IMR-90 (cell line): ENCODE measurements around the gene RAI14. TPM values are rescaled to one million over a fixed set of nuclear protein-coding genes. Genes with fewer than 3 reads are reported as not detected.

Experiments used
- ATAC-seq: fragments of 200-7000 bp; cut with Tn5 transposase; 2 replicates; pipeline ENCODE4 v1.9.1; 2020; ENCODE audit warnings: low read depth, mild to moderate bottlenecking, moderate library complexity
- BruUV-seq: library from RNA; stranded (reverse); fragments of 400-500 nt; replicated peaks from 2 replicates; lab custom pipeline; 2021; lab: Mats Ljungman, UMichigan
- CTCF ChIA-PET: fragments of 300-600 bp; formaldehyde crosslinking; extraction: SDS; loops from one replicate; lab custom pipeline; 2021; ENCODE audit warnings: antibody characterized with exemption; lab: Yijun Ruan, JAX
- POLR2A ChIA-PET: fragments of 300-600 bp; sonication (Branson Sonifier 250); formaldehyde crosslinking; loops from one replicate; lab custom pipeline; 2022; ENCODE audit warnings: antibody characterized with exemption; ENCODE audit not compliant: unreplicated experiment; lab: Charles Lee
- DNase-seq: peaks from one replicate; pipeline ENCODE4 v3.0.0; 2013
- H2AFZ ChIP-seq: replicated peaks from 2 replicates; pipeline ENCODE3; 2013; ENCODE audit warnings: low read length, mild to moderate bottlenecking; ENCODE audit not compliant: poor library complexity
- H2AK5ac ChIP-seq: 2 replicates; pipeline ENCODE4 v1.6.1; 2013; ENCODE audit warnings: low read depth, low read length, inconsistent platforms
- H2AK9ac ChIP-seq: replicated peaks from 2 replicates; pipeline ENCODE3; 2013; ENCODE audit warnings: mild to moderate bottlenecking, low read depth, low read length, moderate library complexity; ENCODE audit not compliant: poor library complexity
- H2BK120ac ChIP-seq: 2 replicates; pipeline ENCODE4 v1.6.1; 2013; ENCODE audit warnings: low read depth, low read length, inconsistent platforms
- H2BK15ac ChIP-seq: 3 replicates; pipeline ENCODE4 v1.6.1; 2013; ENCODE audit warnings: low read depth, low read length, inconsistent platforms
- H2BK20ac ChIP-seq: 2 replicates; pipeline ENCODE4 v1.6.1; 2013; ENCODE audit warnings: low read depth, mild to moderate bottlenecking, inconsistent platforms, low read length, moderate library complexity
- H2BK5ac ChIP-seq: 2 replicates; pipeline ENCODE4 v1.6.1; 2013; ENCODE audit warnings: mild to moderate bottlenecking, low read depth, low read length, inconsistent platforms; ENCODE audit not compliant: poor library complexity, severe bottlenecking
- H3K14ac ChIP-seq: replicated peaks from 2 replicates; pipeline ENCODE4 v1.6.1; 2013; ENCODE audit warnings: low read depth, low read length, inconsistent platforms
- H3K18ac ChIP-seq: 2 replicates; pipeline ENCODE4 v1.6.1; 2013; ENCODE audit warnings: low read depth, low read length, control low read depth
- H3K23ac ChIP-seq: 2 replicates; pipeline ENCODE4 v1.6.1; 2013; ENCODE audit warnings: low read depth, low read length, inconsistent platforms
- H3K27ac ChIP-seq: 2 replicates; pipeline ENCODE4 v1.5.1; 2013; ENCODE audit warnings: mild to moderate bottlenecking, control low read depth, low read length; ENCODE audit not compliant: insufficient read depth
- H3K27me3 ChIP-seq: 2 replicates; pipeline ENCODE4 v1.6.1; 2013; ENCODE audit warnings: low read length; ENCODE audit not compliant: control insufficient read depth, insufficient read depth
- H3K36me3 ChIP-seq: 2 replicates; pipeline ENCODE4 v1.6.1; 2013; ENCODE audit warnings: low read length, mixed read lengths; ENCODE audit not compliant: control insufficient read depth, insufficient read depth
- H3K4ac ChIP-seq: 2 replicates; pipeline ENCODE4 v1.6.1; 2013; ENCODE audit warnings: low read depth, low read length, inconsistent platforms
- H3K4me1 ChIP-seq: 2 replicates; pipeline ENCODE4 v1.6.1; 2013; ENCODE audit warnings: low read length, mixed read lengths; ENCODE audit not compliant: control insufficient read depth, insufficient read depth
- H3K4me2 ChIP-seq: 2 replicates; pipeline ENCODE4 v1.6.1; 2013; ENCODE audit warnings: low read depth, mild to moderate bottlenecking, control low read depth, low read length, moderate library complexity
- H3K4me3 ChIP-seq: 2 replicates; pipeline ENCODE4 v1.5.1; 2013; ENCODE audit warnings: low read depth, mild to moderate bottlenecking, control low read depth, low read length, moderate library complexity; ENCODE audit not compliant: insufficient read depth
- H3K56ac ChIP-seq: 2 replicates; pipeline ENCODE4 v1.6.1; 2013; ENCODE audit warnings: low read length, inconsistent platforms; ENCODE audit not compliant: insufficient read depth; ENCODE audit errors: extremely low read depth
- H3K79me1 ChIP-seq, 2 experiments: 2 replicates each; pipeline ENCODE4 v1.6.1; 2013; ENCODE audit warnings: low read length in 2 of 2, inconsistent platforms in 1 of 2, low read depth in 1 of 2
- H3K9ac ChIP-seq: 2 replicates; pipeline ENCODE4 v1.6.1; 2013; ENCODE audit warnings: low read depth, low read length, control low read depth
- H3K9me1 ChIP-seq: 2 replicates; pipeline ENCODE4 v1.6.1; 2013; ENCODE audit warnings: low read length, inconsistent platforms; ENCODE audit not compliant: insufficient read depth
- H3K9me3 ChIP-seq: 2 replicates; pipeline ENCODE4 v1.6.1; 2013; ENCODE audit warnings: low read length; ENCODE audit not compliant: control insufficient read depth, insufficient read depth
- H4K20me1 ChIP-seq: 2 replicates; pipeline ENCODE4 v1.6.1; 2013; ENCODE audit warnings: low read length, inconsistent platforms; ENCODE audit not compliant: insufficient read depth
- H4K5ac ChIP-seq: 2 replicates; pipeline ENCODE4 v1.6.1; 2013; ENCODE audit warnings: mild to moderate bottlenecking, low read depth, low read length, control low read depth
- H4K8ac ChIP-seq, 2 experiments: 2 replicates each; pipeline ENCODE4 v1.6.1; 2013; ENCODE audit warnings: low read depth in 2 of 2, low read length in 2 of 2, control low read depth in 1 of 2, inconsistent platforms in 1 of 2
- H4K91ac ChIP-seq: 2 replicates; pipeline ENCODE4 v1.6.1; 2013; ENCODE audit warnings: low read depth, low read length, inconsistent platforms; ENCODE audit not compliant: insufficient read depth
- BHLHE40 ChIP-seq: fragments of 150-350 bp; IDR thresholded peaks from 2 replicates; pipeline ENCODE4 v1.6.1; 2016; ENCODE audit warnings: mild to moderate bottlenecking, low read depth, low read length
- CEBPB ChIP-seq: IDR thresholded peaks from 2 replicates; pipeline ENCODE4 v1.6.1; 2012; ENCODE audit warnings: low read depth, low read length, improper control_type of control experiment
- CHD1 ChIP-seq: IDR thresholded peaks from 2 replicates; pipeline ENCODE4 v1.6.1; 2012; ENCODE audit warnings: low read depth, low read length, improper control_type of control experiment
- FOS ChIP-seq: fragments of 150-350 bp; IDR thresholded peaks from 2 replicates; pipeline ENCODE4 v1.6.1; 2016; ENCODE audit warnings: low read depth, low read length
- MAFK ChIP-seq: IDR thresholded peaks from 2 replicates; pipeline ENCODE4 v1.6.1; 2012; ENCODE audit warnings: low read depth, low read length, improper control_type of control experiment
- MAZ ChIP-seq: IDR thresholded peaks from 2 replicates; pipeline ENCODE4 v1.6.1; 2012; ENCODE audit warnings: low read depth, mild to moderate bottlenecking, low read length, improper control_type of control experiment, moderate library complexity, borderline replicate concordance
- MXI1 ChIP-seq: IDR thresholded peaks from 2 replicates; pipeline ENCODE4 v1.6.1; 2012; ENCODE audit warnings: low read depth, mild to moderate bottlenecking, low read length, moderate library complexity, borderline replicate concordance
- NFE2L2 ChIP-seq: fragments of 150-350 bp; IDR thresholded peaks from 2 replicates; pipeline ENCODE4 v1.6.1; 2016; ENCODE audit warnings: low read depth, mild to moderate bottlenecking, low read length
- POLR2A ChIP-seq: IDR thresholded peaks from 2 replicates; pipeline ENCODE4 v1.6.1; 2012; ENCODE audit warnings: mild to moderate bottlenecking, low read depth, low read length
- RAD21 ChIP-seq: IDR thresholded peaks from 2 replicates; pipeline ENCODE4 v1.6.1; 2012; ENCODE audit warnings: low read length, improper control_type of control experiment
- RCOR1 ChIP-seq: IDR thresholded peaks from 2 replicates; pipeline ENCODE4 v1.6.1; 2012; ENCODE audit warnings: mild to moderate bottlenecking, low read length, improper control_type of control experiment; ENCODE audit not compliant: insufficient replicate concordance
- RFX5 ChIP-seq: IDR thresholded peaks from 2 replicates; pipeline ENCODE4 v1.8.0; 2012; ENCODE audit warnings: low read depth, mild to moderate bottlenecking, low read length, moderate library complexity
- SMC3 ChIP-seq: fragments of 150-350 bp; IDR thresholded peaks from 2 replicates; pipeline ENCODE4 v1.6.1; 2016; ENCODE audit warnings: low read depth, mild to moderate bottlenecking, antibody characterized with exemption, low read length, moderate library complexity
- WGBS, 2 experiments: methylation state at CpG; one replicate each; pipeline versions ENCODE4 v1.1.5 to v1.1.7; 2013; ENCODE audit warnings: missing lambda C conversion rate in 2 of 2; ENCODE audit not compliant: insufficient read length in 1 of 2; ENCODE audit errors: extremely low coverage in 2 of 2; 5-methylcytosine and 5-hydroxymethylcytosine counted together
- dilution Hi-C: fragments of 300-500 bp; cut with HindIII; formaldehyde crosslinking; loops from one replicate; pipeline ENCODE4 v1.14.3; 2018; ENCODE audit warnings: low sequenced_read_pairs; ENCODE audit not compliant: unreplicated experiment
- in situ Hi-C: fragments of 300-500 bp; cut with MboI; formaldehyde crosslinking; loops from 3 replicates; pipeline ENCODE4 v1.14.3; 2019; ENCODE audit warnings: low sequenced_read_pairs, inconsistent platforms, mixed read lengths
- intact Hi-C: fragments of 100-400 bp; cut with micrococcal nuclease; formaldehyde crosslinking; loops from 2 replicates; pipeline ENCODE4 v1.10.0; 2022
- polyA plus RNA-seq, 3 experiments: library from polyadenylated mRNA; depleted of rRNA; stranded (reverse); fragments of >200 nt; gene quantifications; 2 replicates each; pipeline ENCODE4 v1.2.3, GENCODE V29; 2012; ENCODE audit warnings: low replicate concordance in 1 of 3
- total RNA-seq: library from RNA; depleted of rRNA; stranded (reverse); fragments of >200 nt; gene quantifications from 2 replicates; pipeline ENCODE4 v1.2.3, GENCODE V29; 2012
- TF ChIP-seq, protein P1 (sequence below): fragments of 150-350 bp; IDR thresholded peaks from 2 replicates; pipeline ENCODE4 v1.6.1; 2016; ENCODE audit warnings: low read depth, mild to moderate bottlenecking, low read length, moderate library complexity, borderline replicate concordance
- TF ChIP-seq, protein P2 (sequence below): fragments of 150-350 bp; IDR thresholded peaks from 2 replicates; pipeline ENCODE4 v1.6.1; 2017; ENCODE audit warnings: mild to moderate bottlenecking, antibody characterized with exemption, low read length, low read depth
- TF ChIP-seq, protein P3 (sequence below): conservative IDR thresholded peaks from 2 replicates; pipeline ENCODE4 v1.5.1; 2012; ENCODE audit warnings: mild to moderate bottlenecking, low read depth, low read length, improper control_type of control experiment

Gene RAI14
- total and polyA plus RNA-seq, 2 of the 4 experiments (the other 2 are of a cell fraction): 221 to 267 TPM

DNA sequence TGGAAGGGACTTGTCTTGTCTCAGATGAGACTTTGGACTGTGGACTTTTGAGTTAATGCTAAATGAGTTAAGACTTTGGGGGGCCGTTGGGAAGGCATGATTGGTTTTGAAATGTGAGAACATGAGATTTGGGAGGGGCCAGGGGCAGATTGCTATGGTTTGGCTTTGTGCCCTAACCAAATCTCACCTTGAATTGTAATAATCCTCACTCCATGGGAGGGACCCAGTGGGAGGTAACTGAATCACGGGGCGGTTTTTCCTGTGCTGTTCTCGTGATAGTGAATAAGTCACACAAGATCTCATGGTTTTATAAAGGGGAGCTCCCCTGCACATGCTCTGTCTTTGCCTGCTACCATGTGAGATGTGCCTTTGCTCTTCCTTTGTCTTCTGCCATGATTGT is 72.1 kb downstream of the RAI14 start:
- ChIA-PET POLR2A (no interaction called here), CTCF (no interaction called here)
- no peak for ATAC-seq
- peaks cover 19% of the 10 kb centered on the region for H3K36me3 ChIP-seq
- H4K91ac ChIP-seq: no peak overlapping the region
- H4K20me1 ChIP-seq: peaks cover 95% of the 10 kb centered on the region
- no peak overlapping the region for H4K5ac ChIP-seq
- no TSS peak for BruUV-seq
- no peak overlapping the region for H2BK20ac ChIP-seq
- H2AFZ ChIP-seq: no peak overlapping the region
- no peak overlapping the region for H2BK120ac ChIP-seq
- no peak for DNase-seq
- no peak overlapping the region for H2BK5ac ChIP-seq
- intact Hi-C loops (no loop called here), dilution Hi-C loops (no loop called here), in situ Hi-C loops (no loop called here)
- no peak overlapping the region for H3K27ac ChIP-seq
- H3K9me1 ChIP-seq: peaks cover 21% of the 10 kb centered on the region
- H3K9me3 ChIP-seq: no peaks in the 10 kb centered on the region
- no peak overlapping the region for H3K23ac ChIP-seq
- no peak overlapping the region for H2AK9ac ChIP-seq
- no peak overlapping the region for H3K9ac ChIP-seq
- no peak overlapping the region for H3K14ac ChIP-seq
- no peak overlapping the region for H3K56ac ChIP-seq
- no peak overlapping the region for H3K4me2 ChIP-seq
- no peak overlapping the region for H2AK5ac ChIP-seq
- H2BK15ac ChIP-seq: no peak overlapping the region
- H3K27me3 ChIP-seq: no peaks in the 10 kb centered on the region
- no peak for TF ChIP-seq SMC3
- TF ChIP-seq, protein P1, sequence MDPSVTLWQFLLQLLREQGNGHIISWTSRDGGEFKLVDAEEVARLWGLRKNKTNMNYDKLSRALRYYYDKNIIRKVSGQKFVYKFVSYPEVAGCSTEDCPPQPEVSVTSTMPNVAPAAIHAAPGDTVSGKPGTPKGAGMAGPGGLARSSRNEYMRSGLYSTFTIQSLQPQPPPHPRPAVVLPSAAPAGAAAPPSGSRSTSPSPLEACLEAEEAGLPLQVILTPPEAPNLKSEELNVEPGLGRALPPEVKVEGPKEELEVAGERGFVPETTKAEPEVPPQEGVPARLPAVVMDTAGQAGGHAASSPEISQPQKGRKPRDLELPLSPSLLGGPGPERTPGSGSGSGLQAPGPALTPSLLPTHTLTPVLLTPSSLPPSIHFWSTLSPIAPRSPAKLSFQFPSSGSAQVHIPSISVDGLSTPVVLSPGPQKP: no peak
- TF ChIP-seq CEBPB: no peak
- TF ChIP-seq RFX5: no peak
- no peak for TF ChIP-seq RAD21
- no peak for TF ChIP-seq CHD1
- no peak for TF ChIP-seq MAZ
- TF ChIP-seq BHLHE40: no peak
- TF ChIP-seq RCOR1: no peak
- TF ChIP-seq FOS: no peak
- TF ChIP-seq POLR2A: no peak
- TF ChIP-seq MXI1: no peak
- TF ChIP-seq, protein P2, sequence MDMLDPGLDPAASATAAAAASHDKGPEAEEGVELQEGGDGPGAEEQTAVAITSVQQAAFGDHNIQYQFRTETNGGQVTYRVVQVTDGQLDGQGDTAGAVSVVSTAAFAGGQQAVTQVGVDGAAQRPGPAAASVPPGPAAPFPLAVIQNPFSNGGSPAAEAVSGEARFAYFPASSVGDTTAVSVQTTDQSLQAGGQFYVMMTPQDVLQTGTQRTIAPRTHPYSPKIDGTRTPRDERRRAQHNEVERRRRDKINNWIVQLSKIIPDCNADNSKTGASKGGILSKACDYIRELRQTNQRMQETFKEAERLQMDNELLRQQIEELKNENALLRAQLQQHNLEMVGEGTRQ: no peak
- TF ChIP-seq, protein P3, sequence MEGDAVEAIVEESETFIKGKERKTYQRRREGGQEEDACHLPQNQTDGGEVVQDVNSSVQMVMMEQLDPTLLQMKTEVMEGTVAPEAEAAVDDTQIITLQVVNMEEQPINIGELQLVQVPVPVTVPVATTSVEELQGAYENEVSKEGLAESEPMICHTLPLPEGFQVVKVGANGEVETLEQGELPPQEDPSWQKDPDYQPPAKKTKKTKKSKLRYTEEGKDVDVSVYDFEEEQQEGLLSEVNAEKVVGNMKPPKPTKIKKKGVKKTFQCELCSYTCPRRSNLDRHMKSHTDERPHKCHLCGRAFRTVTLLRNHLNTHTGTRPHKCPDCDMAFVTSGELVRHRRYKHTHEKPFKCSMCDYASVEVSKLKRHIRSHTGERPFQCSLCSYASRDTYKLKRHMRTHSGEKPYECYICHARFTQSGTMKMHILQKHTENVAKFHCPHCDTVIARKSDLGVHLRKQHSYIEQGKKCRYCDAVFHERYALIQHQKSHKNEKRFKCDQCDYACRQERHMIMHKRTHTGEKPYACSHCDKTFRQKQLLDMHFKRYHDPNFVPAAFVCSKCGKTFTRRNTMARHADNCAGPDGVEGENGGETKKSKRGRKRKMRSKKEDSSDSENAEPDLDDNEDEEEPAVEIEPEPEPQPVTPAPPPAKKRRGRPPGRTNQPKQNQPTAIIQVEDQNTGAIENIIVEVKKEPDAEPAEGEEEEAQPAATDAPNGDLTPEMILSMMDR: no peak
- no peak for TF ChIP-seq NFE2L2
- TF ChIP-seq MAFK: no peak
- no peak overlapping the region for H3K4ac ChIP-seq
- no peak overlapping the region for H3K4me3 ChIP-seq
- H3K4me1 ChIP-seq: peaks cover 7% of the 10 kb centered on the region
- H3K79me1 ChIP-seq: peaks cover 39 to 75% of the 10 kb centered on the region in 2 experiments
- H3K18ac ChIP-seq: no peak overlapping the region
- H4K8ac ChIP-seq: no peak overlapping the region
- no CpG with 5 or more reads among the region's 4 CpGs for WGBS, 2 experiments
